Bronchial epithelial cell (primary cell): ENCODE measurements around the gene IFI27L1. TPM values are rescaled to one million over a fixed set of nuclear protein-coding genes. Genes with fewer than 3 reads are reported as not detected.

ENCODE experiments used
- DNase-seq: peaks from one replicate; pipeline ENCODE4 v3.0.0-alpha.2; 2010; ENCODE audit warnings: low read depth
- FAIRE-seq: peaks from 2 replicates; lab custom pipeline; 2011; peaks lifted over from hg19 to GRCh38; lab: Jason Lieb, UNC
- H3K27me3 ChIP-seq: 2 replicates; pipeline ENCODE4 v1.5.1; 2011; ENCODE audit warnings: low read length; ENCODE audit not compliant: control insufficient read depth, insufficient read depth
- H3K36me3 ChIP-seq: 2 replicates; pipeline ENCODE4 v1.5.1; 2011; ENCODE audit warnings: low read length; ENCODE audit not compliant: control insufficient read depth, insufficient read depth
- H3K4me3 ChIP-seq: 2 replicates; pipeline ENCODE4 v1.5.1; 2011; ENCODE audit warnings: mild to moderate bottlenecking, low read depth, low read length, control low read depth
- total RNA-seq: library from RNA; depleted of rRNA; stranded (reverse); fragments of >200 nt; gene quantifications from 2 replicates; pipeline ENCODE4 v1.2.1, GENCODE V29; 2014
- TF ChIP-seq, protein P1 (sequence below): IDR thresholded peaks from 2 replicates; pipeline ENCODE4 v1.5.1; 2011; ENCODE audit warnings: mild to moderate bottlenecking, moderate library complexity, low read length, control low read depth, inconsistent platforms; ENCODE audit not compliant: insufficient read depth, severe bottlenecking

The IFI27L1 gene
- total RNA-seq, 1 donor from 2014 or later = 8.7 TPM

DNA sequence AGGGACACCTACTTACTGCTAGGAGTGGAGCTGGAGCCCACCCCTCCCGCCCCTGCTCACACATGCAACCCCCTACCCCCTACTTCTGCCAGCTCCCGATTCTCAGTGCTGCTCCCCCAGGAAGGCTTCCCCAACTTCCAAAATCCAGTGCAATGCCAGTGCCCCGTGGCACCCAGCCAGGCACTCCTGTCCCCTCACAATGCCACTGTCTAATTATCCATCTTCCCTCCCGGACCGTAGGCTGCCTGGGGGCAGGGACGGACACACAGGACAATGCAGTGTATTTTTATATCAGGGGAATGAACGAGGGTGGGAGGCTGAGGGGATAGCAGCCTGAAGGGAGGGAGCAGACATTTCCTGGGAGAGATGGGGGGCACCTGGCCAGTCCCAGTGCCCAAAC lies 42.6 kb upstream of the IFI27L1 start:
- no peak for DNase-seq
- Histone ChIP-seq H3K4me3 (no peak overlapping the region), H3K27me3 (no peaks in the 10 kb centered on the region), H3K36me3 (no peaks in the 10 kb centered on the region)
- TF ChIP-seq, protein P1, sequence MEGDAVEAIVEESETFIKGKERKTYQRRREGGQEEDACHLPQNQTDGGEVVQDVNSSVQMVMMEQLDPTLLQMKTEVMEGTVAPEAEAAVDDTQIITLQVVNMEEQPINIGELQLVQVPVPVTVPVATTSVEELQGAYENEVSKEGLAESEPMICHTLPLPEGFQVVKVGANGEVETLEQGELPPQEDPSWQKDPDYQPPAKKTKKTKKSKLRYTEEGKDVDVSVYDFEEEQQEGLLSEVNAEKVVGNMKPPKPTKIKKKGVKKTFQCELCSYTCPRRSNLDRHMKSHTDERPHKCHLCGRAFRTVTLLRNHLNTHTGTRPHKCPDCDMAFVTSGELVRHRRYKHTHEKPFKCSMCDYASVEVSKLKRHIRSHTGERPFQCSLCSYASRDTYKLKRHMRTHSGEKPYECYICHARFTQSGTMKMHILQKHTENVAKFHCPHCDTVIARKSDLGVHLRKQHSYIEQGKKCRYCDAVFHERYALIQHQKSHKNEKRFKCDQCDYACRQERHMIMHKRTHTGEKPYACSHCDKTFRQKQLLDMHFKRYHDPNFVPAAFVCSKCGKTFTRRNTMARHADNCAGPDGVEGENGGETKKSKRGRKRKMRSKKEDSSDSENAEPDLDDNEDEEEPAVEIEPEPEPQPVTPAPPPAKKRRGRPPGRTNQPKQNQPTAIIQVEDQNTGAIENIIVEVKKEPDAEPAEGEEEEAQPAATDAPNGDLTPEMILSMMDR = no peak
- FAIRE-seq = no peak

DNA sequence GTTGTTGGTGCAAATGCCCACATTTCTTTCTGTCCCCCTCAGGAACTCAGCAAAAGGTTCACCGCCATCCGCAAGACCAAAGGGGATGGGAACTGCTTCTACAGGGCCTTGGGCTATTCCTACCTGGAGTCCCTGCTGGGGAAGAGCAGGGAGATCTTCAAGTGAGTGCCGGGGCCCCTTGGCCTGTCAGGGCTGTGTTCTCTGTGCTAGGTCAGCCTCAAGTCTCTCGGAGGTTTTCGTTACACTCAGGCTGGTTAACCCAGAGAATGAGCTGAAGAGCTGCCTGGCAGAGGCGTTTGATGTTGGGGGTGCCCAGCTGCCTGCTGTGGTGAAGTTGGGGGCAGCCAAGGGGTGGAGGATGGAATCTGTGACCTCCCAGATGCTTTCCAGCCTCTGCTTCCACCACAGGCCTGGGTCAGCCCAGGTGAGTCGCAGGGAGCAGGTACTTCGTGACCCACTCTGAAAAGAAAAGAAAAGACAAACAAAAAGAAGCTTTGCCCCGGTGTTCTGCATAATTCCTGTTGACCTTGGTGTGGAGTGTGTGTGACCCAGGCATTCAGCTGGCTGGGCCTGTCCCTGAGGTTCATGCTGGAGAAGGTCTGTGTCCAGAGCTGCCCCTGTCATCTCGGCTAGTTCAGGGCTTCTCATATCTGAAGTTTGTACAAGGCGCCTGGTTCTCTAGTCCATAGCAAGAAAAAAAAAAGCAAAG lies 42.0 kb upstream of the IFI27L1 start:
- Histone ChIP-seq H3K36me3 (peaks cover 1% of the 10 kb centered on the region), H3K4me3 (no peak overlapping the region), H3K27me3 (no peaks in the 10 kb centered on the region)
- no peak for FAIRE-seq
- no peak for DNase-seq
- TF ChIP-seq, protein P1 = no peak

DNA sequence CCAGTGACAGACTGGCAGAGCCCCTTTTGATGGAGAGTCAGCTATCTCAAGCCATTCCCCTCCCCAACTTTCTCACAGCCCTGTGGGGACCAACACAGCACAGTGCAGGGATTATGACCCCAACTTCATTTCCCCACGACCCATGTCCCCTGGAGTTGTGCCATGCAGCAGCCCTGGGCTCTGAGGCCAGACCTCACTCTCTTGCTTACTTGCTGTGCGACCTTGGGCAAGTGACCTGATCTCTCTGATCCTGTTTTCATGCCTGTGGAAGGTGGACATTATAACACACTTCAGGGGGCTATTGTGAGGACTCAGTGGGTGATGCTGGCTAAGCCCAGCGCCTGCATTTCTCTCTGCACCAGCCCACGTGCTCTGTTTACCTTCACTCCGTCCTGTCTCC lies 40.9 kb upstream of the IFI27L1 start:
- DNase-seq = no peak
- no peak for FAIRE-seq
- Histone ChIP-seq H3K27me3 (no peaks in the 10 kb centered on the region), H3K36me3 (peaks cover 1% of the 10 kb centered on the region), H3K4me3 (no peak overlapping the region)
- TF ChIP-seq, protein P1 = no peak

DNA sequence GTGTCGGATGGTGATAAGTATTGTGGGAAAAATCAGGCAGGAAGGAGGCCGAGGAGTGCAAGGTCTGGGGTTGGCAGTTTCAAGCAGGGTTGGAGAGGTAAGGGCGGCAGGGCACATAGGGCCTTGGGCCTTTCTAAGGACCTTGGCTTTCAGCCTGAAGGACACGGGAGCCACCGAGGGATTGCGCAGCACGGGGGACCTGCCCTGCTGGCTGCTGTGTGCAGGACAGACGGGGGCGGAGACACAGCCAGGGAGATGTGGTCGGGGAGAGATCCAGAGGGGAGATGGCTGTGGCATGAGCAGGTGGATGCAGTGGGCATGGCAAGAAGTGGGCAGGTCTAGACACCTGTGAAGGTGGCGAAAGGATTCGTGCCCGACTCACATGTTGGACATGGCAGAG lies 40.3 kb upstream of the IFI27L1 start:
- Histone ChIP-seq H3K36me3 (peaks cover 5% of the 10 kb centered on the region), H3K4me3 (no peak overlapping the region), H3K27me3 (no peaks in the 10 kb centered on the region)
- FAIRE-seq (no peak), DNase-seq (no peak)
- TF ChIP-seq, protein P1 = no peak

DNA sequence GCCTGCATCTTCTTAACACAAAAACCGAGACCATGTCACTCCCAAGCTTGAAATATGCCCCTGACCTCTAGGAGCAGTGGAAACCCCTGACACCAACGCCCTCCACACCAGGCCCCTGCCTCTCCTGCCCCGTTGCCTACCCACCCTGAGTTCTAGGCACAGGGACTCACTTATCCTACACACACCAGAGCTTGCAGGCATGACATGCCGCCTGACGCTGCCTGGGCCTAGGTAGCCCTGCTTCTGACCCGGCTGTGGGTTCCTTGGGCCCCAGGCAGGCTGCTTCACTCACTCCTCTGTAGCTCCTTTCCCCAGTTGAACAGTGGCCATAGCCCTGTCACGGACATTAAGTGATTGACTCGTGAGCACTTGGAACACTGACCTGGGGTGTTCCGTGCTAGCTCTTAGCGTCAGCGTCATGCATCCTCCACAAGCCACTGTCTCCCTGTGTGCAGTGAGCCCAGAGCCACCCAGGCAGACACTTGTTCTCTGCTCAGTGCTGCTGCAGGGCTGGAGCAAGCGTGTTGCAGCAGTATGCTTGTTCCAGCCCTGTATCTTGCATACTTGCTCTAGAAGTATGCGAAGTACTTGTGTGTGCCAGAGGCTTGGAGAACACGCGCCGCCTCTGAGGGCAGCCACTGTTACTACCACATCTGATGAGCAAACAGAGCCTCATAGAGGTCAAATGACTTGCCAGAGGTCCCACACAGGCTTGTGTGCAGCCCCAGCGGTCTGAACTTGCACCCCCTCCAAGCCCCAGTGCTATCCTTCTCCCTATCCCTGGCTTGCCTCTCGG lies 39.4 kb upstream of the IFI27L1 start:
- H3K36me3 ChIP-seq = peaks cover 7% of the 10 kb centered on the region
- H3K4me3 ChIP-seq = no peak overlapping the region
- DNase-seq (no peak), FAIRE-seq (no peak)
- TF ChIP-seq, protein P1 = no peak
- no peaks in the 10 kb centered on the region for H3K27me3 ChIP-seq
